ENCODE results near the gene IPCEF1. TPM values are rescaled to one million over a fixed set of nuclear protein-coding genes. Genes with fewer than 3 reads are reported as not detected.
"Not testable (repeated sequence)": the region's sequence is repeated elsewhere in the genome, so short reads cannot be mapped to it uniquely, and the experiment has no call there.

The IPCEF1 gene
- total RNA-seq, 1 donor, result 0.36 TPM

DNA sequence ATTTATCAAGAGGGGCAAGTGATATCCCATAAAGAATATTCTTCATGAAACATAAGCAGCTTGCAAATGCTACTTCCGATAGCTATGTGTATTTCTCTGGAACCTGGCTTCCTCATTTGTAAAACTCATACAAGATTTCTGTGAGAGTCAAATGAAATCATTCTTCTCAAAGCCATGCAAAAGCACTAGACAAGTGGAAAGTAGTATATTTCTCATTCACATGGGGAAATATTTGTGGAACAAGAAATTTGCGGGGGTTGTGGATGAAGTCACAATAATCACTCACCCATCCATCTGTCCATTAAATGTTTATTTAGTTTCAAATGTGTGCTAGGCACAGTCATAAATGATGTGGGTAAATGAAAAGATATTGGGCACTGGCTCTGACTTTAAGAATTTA, 150.5 kb downstream of the IPCEF1 start:
- no peak for TF ChIP-seq CTCF (IDR thresholded peaks at IDR 0.05; ENCODE audit: extremely low read depth, low read depth, low read length)
- no peak overlapping the region for H2AFZ ChIP-seq (ENCODE audit: low read length)
- no peak overlapping the region for H3K4me2 ChIP-seq (ENCODE audit: insufficient read depth, low read length)
- H3K79me2 ChIP-seq (ENCODE audit: insufficient read depth, low read length), result no peaks in the 10 kb centered on the region
- no peaks in the 10 kb centered on the region for H3K36me3 ChIP-seq (ENCODE audit: insufficient read depth, low read length)
- H4K20me1 ChIP-seq (ENCODE audit: insufficient read depth, low read length), result no peaks in the 10 kb centered on the region
- no peak overlapping the region for H3K4me3 ChIP-seq (ENCODE audit: insufficient read depth, low read length)
- no peak overlapping the region for H3K27ac ChIP-seq (ENCODE audit: low read depth, low read length)
- no peaks in the 10 kb centered on the region for H3K4me1 ChIP-seq (ENCODE audit: insufficient read depth, low read length)
- H3K9me3 ChIP-seq (ENCODE audit: low read depth, low read length), result no peaks in the 10 kb centered on the region
- no peaks in the 10 kb centered on the region for H3K27me3 ChIP-seq (ENCODE audit: insufficient read depth, low read length)
- no peak for DNase-seq (ENCODE audit: insufficient read length, low spot score, missing footprints)

DNA sequence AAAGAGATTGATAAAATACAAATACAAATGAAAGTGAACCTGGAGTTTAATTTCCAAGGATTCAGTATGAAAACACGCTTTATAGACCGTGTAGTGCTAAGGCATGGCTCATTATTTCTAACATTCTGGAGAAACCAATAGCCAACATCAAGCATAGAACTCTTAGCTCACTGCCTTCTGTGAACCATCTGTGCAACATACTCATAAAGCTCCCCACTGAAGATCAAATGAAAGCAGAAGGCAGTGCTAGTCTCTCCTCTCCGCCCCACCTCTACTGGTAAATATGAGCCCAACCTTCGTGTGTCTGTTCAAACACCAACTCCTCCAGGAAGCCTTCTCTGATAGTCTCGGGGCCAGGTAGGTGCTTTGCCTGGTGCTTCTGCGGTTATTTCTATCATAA, 153.6 kb downstream of the IPCEF1 start:
- Histone ChIP-seq H4K20me1 (ENCODE audit: insufficient read depth, low read length) (no peaks in the 10 kb centered on the region), H2AFZ (ENCODE audit: low read length) (no peak overlapping the region), H3K27ac (ENCODE audit: low read depth, low read length) (no peak overlapping the region), H3K4me2 (ENCODE audit: insufficient read depth, low read length) (no peak overlapping the region), H3K9me3 (ENCODE audit: low read depth, low read length) (no peaks in the 10 kb centered on the region), H3K36me3 (ENCODE audit: insufficient read depth, low read length) (no peaks in the 10 kb centered on the region), H3K27me3 (ENCODE audit: insufficient read depth, low read length) (no peaks in the 10 kb centered on the region), H3K79me2 (ENCODE audit: insufficient read depth, low read length) (no peaks in the 10 kb centered on the region), H3K4me1 (ENCODE audit: insufficient read depth, low read length) (no peaks in the 10 kb centered on the region), H3K4me3 (ENCODE audit: insufficient read depth, low read length) (no peak overlapping the region)
- no peak for TF ChIP-seq CTCF (IDR thresholded peaks at IDR 0.05; ENCODE audit: extremely low read depth, low read depth, low read length)
- no peak for DNase-seq (ENCODE audit: insufficient read length, low spot score, missing footprints)

GRCh38 chr6:154202339-154202738, 154.3 kb downstream of the IPCEF1 start:
- no peak overlapping the region for H3K27ac ChIP-seq (ENCODE audit: low read depth, low read length)
- no peaks in the 10 kb centered on the region for H3K4me1 ChIP-seq (ENCODE audit: insufficient read depth, low read length)
- no peaks in the 10 kb centered on the region for H3K36me3 ChIP-seq (ENCODE audit: insufficient read depth, low read length)

DNA sequence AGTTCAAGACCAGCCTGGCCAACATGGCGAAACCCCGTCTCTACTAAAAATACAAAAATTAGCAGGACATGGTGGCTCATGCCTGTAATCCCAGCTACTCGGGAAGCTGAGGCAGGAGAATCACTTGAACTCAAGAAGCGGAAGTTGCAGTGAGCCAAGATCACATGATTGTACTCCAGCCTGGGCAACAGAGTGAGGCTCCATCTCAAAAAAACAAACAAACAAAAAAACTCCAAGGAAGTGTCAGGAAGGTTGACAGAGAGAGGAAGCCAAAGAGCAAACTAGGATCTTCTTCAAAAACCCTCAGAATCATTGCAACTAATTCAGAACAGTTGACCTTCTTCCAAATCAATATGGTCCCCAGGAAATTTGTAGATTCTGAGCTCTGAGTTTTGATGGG, 154.9 kb downstream of the IPCEF1 start:
- H3K27me3 ChIP-seq (ENCODE audit: insufficient read depth, low read length); H3K9me3 ChIP-seq (ENCODE audit: low read depth, low read length); H4K20me1 ChIP-seq (ENCODE audit: insufficient read depth, low read length); H3K27ac ChIP-seq (ENCODE audit: low read depth, low read length); H3K4me1 ChIP-seq (ENCODE audit: insufficient read depth, low read length); H3K36me3 ChIP-seq (ENCODE audit: insufficient read depth, low read length); DNase-seq (ENCODE audit: insufficient read length, low spot score, missing footprints); H3K4me3 ChIP-seq (ENCODE audit: insufficient read depth, low read length); H3K79me2 ChIP-seq (ENCODE audit: insufficient read depth, low read length); H3K4me2 ChIP-seq (ENCODE audit: insufficient read depth, low read length); H2AFZ ChIP-seq (ENCODE audit: low read length): not testable (repeated sequence)

More at GRCh38 chr6:154202339-154202738, 154.3 kb downstream of the IPCEF1 start:
- no peaks in the 10 kb centered on the region for H3K79me2 ChIP-seq (ENCODE audit: insufficient read depth, low read length)
- TF ChIP-seq CTCF (IDR thresholded peaks at IDR 0.05; ENCODE audit: extremely low read depth, low read depth, low read length), result no peak
- no peak overlapping the region for H3K4me3 ChIP-seq (ENCODE audit: insufficient read depth, low read length)
- no peaks in the 10 kb centered on the region for H3K27me3 ChIP-seq (ENCODE audit: insufficient read depth, low read length)
- H3K9me3 ChIP-seq (ENCODE audit: low read depth, low read length), result no peaks in the 10 kb centered on the region
- no peaks in the 10 kb centered on the region for H4K20me1 ChIP-seq (ENCODE audit: insufficient read depth, low read length)
- no peak overlapping the region for H3K4me2 ChIP-seq (ENCODE audit: insufficient read depth, low read length)
- H2AFZ ChIP-seq (ENCODE audit: low read length), result no peak overlapping the region
- DNase-seq (ENCODE audit: insufficient read length, low spot score, missing footprints), result no peak

All from osteoblast (primary cell).